Lower leg skin (tissue), 3 donors: Measurements from ENCODE around the gene STRIP1.

Source experiments
- POLR2A ChIP-seq, 2 donors: fragments of 450-650 bp; IDR thresholded peaks; one replicate each; pipeline ENCODE4 v1.6.1; 2016 to 2017; ENCODE audit warnings: antibody characterized with exemption in 2 of 2, mild to moderate bottlenecking in 1 of 2, moderate library complexity in 1 of 2
- TF ChIP-seq, protein P1 (sequence below), 3 donors: fragments of 450-650 bp; IDR thresholded peaks; one replicate each; pipeline ENCODE4 v1.5.1; 2016; ENCODE audit warnings: antibody characterized with exemption in 3 of 3, mild to moderate bottlenecking in 3 of 3, moderate library complexity in 2 of 3

DNA sequence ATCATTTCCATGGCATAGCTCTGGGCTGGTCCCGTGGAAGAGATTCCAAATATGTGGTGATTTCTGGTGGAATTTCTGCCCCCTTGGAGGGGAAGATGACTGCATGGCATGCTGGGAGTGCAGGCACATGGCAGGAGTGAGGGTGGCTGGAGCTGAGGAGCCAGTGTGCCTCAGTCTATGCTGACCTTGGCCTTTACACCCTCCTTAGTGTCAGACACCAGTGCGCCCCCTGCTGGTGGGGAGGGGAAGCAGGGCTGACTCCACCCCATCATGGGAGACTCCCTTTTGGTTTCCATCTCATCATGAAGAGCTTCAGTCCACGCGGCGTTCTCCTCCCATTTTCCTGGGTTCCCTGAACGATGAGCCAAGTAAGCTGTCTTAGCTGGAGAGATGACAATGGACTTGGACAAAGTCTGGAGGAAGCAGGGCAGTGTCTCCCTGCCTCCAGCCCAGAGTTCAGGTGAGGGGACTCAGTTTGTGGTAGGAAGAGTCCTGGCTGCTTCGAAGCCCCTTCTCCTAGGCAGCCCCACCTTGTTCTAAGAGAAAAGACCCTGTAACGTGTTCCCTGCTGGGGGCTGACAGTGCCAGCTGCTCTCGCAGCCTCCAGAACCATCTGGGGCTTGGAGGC, 25.7 kb downstream of the STRIP1 start:
- TF ChIP-seq, protein P1, sequence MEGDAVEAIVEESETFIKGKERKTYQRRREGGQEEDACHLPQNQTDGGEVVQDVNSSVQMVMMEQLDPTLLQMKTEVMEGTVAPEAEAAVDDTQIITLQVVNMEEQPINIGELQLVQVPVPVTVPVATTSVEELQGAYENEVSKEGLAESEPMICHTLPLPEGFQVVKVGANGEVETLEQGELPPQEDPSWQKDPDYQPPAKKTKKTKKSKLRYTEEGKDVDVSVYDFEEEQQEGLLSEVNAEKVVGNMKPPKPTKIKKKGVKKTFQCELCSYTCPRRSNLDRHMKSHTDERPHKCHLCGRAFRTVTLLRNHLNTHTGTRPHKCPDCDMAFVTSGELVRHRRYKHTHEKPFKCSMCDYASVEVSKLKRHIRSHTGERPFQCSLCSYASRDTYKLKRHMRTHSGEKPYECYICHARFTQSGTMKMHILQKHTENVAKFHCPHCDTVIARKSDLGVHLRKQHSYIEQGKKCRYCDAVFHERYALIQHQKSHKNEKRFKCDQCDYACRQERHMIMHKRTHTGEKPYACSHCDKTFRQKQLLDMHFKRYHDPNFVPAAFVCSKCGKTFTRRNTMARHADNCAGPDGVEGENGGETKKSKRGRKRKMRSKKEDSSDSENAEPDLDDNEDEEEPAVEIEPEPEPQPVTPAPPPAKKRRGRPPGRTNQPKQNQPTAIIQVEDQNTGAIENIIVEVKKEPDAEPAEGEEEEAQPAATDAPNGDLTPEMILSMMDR (IDR thresholded peaks at IDR 0.05): no peak
- TF ChIP-seq POLR2A (IDR thresholded peaks at IDR 0.05): no peak
